IPS DF 19.7 (cell line): ENCODE results near the gene LDLR.
"Not testable (repeated sequence)": the region's sequence is repeated elsewhere in the genome, so short reads cannot be mapped to it uniquely, and the experiment has no call there.

Experiments used
- DNase-seq: peaks from one replicate; pipeline ENCODE4 v3.0.0-alpha.2; 2013; ENCODE audit warnings: low read depth, low spot score

Gene LDLR

DNA sequence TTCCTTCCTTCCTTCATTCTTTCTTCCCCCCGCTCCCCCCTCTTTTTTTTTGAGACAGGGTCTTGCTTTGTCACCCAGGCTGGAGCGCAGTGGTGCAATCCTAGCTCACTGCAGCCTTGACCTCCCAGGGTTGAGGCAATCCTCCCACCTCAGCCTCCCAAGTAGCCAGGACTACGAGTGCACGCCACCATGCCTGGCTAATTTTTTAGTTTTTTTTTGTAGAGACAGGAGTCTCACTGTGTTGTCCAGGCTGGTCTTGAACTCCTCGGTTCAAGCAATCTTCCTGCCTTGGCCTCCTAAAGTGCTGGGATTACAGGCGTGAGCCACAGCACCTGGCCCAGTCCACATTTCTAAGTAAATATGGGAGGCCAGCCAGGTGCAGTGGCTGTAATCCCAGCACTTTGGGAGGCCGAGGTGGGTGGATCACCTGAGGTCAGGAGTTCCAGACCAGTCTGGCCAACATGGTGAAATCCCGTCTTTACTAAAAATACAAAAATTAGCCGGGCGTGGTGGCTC is 50.8 kb downstream of the LDLR start:
- DNase-seq = not testable (repeated sequence)

GRCh38 chr19:11140896-11141295 is 51.6 kb downstream of the LDLR start:
- DNase-seq = no peak

GRCh38 chr19:11141937-11142527 is 52.8 kb downstream of the LDLR start:
- no peak for DNase-seq

- peak; percentile 40 for DNase-seq
These were observed 53.4 kb downstream of the LDLR start for GRCh38 chr19:11142528-11143171.

DNA sequence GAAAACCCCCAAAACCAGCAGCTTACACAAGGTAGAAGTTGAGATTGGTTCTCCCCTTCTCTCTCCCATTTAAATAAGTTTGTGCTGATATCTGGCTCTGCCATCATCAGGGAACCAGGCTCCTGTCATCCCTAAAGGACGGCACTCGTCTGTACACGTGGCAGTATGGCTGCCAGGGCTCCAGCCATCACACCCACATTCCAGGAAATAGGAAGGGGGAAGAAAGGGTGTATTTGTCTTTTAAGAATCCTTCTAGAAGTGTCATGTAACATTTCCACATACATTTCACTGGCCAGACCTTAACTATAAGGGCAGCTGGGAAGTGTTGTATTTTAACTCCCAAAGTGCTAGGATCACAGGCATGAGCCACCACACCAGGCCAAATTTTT is 56.3 kb downstream of the LDLR start:
- no peak for DNase-seq

GRCh38 chr19:11148001-11148400 is 58.7 kb downstream of the LDLR start:
- no peak for DNase-seq

DNA sequence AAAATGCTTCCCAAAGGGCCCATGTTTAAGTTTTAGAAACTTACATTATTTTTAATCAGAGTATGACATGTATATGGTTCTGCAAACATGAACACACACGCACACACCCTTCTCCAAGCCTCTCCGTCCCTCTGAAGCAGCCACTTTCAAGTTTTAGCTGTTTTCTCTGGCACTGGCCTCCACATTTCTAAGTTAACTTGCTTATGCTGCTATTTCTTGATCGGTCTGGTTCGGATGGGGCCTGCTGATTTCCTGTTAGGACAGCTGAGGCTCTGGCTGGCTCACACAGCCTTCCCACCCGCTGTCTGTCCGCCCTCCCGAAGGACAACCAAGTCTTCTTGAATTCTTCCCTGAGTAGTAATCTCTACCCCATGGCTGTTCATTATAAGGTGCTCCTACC is 61.9 kb downstream of the LDLR start:
- no peak for DNase-seq

DNA sequence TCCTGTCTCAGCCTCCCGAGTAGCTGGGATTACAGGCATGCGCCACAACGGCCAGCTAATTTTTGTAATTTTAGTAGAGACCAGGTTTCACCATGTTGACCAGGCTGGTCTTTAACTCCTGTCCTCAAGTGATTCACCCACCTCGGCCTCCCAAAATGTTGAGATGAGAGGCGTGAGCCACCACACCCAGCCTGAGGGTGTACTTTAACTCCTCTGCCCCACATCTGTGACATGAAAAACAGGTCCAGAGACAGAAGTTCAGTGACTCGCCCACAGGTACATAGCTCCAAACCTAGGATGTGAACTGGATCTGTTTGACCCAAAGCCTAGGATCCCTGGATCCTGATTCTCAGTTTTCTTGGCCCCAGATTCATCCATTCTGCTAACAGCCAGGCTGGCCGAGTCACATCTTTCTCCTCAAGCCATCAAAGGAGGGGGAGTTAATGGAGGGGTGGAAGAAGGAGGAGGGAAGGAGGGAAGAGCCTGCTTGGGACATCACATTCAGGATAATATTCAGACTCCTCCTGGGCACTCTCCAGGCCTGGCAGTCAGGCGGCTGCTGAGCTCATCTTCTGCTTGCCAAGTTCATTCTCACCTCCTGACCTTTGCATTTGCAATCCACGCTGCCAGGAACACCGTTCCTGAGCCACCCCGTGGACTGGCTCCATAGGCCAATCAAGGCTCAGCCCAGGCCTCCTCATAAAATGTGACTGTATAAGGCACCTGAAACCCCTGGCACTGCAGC is 63.2 kb downstream of the LDLR start:
- no peak for DNase-seq

DNA sequence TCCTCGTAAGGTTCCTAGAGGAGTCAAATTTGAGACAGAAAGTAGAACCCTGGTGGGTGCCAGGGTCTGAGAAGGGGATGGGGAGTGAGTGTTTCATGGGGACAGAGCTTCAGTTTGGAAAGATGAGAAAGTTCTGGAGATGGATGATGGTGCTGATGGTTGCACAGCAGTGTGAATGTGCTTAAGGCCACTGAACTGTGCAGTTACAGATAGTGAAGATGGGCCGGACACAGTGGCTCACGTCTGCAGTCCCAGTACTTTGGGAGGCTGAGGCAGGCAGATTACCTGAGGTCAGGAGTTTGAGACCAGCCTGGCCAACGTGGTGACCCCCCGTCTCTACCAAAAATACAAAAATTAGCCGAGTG is 65.4 kb downstream of the LDLR start:
- DNase-seq = no peak

DNA sequence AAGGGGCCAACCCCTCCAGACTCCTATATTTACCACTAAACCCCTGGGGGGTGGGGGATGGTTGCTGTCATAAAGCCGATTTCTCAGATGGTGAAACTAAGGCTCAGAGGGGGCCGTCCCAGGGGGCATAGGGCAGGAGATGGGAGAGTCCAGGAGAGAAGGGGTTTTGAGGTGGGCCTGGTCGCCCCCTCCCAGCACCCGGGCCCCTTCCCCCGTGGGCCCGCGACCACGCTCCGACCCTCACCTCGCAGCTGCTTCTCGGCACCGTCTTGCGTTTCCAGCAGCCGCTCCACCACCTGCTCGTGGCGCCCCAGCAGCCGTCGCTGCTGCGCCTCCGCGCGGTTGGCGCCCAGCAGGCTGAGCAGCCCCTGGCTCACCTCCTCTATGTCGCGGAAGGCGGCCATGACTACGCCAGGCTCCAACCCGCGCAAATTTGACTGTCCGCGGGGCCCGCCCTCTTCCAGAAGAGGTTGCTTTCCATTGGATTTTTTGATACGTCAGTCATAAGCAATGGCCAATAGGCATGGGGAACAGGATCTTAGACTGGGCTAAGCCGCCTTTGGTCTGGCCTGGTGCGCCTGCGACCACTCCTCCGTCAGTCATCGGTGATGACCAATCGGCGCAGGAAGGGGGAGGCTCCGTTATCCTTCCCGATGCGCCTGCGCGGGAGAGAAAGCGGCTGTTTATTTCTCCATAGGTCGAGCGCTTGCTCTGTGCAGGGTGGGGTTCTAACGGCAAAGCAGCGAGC is 66.3 kb downstream of the LDLR start, which contains the start of gene SPC24:
TSS of gene SPC24 (minus strand) at position 410 of the 748 bp plus-strand sequence. CDS start at position 404, 6 bp downstream.
- DNase-seq = peak; percentile 94

DNA sequence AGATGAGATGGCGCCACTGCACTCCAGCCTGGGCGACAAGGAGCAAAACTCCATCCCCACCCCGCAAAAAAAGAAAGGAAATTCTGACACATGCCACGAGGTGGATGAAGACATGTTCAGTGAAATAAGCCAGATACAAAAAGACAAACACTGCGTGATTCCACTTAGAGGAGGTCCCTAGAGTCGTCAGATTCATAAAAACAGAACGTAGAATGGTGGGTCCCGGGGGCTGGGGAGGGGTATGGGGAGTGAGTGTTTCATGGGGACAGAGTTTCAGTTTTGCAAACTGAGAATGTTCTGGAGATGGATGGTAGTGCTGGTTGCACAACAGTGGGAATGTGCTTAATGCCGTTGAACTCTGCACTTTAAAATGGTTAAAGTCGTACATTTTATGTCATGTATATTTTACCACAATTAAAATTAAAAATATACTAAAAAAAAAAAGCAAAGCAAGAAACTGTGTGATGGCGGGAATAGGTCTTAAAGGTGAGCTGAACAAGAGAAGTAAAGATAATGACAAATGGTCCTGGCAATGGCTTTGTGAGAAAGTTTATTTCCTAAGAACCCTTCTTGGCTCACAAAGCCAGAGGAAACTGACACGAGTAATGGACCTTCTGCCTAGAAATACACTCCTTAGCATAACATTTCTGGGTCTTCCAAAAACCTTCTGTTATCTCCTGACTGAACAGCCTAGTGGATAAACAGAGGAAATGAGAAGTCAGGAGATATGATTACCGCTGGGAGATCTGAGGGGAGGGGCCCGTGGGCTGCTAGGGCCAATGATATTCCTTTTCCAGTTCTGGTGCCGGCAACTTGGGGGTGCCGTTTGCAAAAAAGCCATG is 70.6 kb downstream of the LDLR start:
- no peak for DNase-seq

GRCh38 chr19:11160440-11160768 is 71.1 kb downstream of the LDLR start:
- DNase-seq = not testable (repeated sequence)

DNA sequence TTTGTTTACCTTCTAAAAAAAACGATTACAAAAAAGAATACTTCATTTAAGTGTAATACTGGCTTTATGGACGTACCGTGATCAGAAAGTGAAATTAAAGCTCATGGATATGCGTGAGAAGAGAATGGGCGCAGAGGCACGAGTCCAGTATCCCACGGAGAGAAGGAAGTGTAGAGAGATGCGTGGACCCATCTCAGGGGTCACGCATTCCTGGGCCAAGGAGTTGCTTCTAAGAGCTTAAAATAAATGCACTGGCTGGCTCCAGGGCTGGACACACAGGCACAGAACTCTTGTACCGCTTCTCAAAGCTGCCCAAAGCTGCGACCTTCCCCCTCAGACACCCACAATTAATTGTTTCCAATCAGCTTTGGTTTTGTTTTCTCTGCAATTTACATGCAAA is 75.0 kb downstream of the LDLR start:
- DNase-seq = no peak

- DNase-seq = no peak
These were observed 75.7 kb downstream of the LDLR start for GRCh38 chr19:11164879-11165406.

- no peak for DNase-seq
These were observed 76.3 kb downstream of the LDLR start for GRCh38 chr19:11165486-11166030.

DNA sequence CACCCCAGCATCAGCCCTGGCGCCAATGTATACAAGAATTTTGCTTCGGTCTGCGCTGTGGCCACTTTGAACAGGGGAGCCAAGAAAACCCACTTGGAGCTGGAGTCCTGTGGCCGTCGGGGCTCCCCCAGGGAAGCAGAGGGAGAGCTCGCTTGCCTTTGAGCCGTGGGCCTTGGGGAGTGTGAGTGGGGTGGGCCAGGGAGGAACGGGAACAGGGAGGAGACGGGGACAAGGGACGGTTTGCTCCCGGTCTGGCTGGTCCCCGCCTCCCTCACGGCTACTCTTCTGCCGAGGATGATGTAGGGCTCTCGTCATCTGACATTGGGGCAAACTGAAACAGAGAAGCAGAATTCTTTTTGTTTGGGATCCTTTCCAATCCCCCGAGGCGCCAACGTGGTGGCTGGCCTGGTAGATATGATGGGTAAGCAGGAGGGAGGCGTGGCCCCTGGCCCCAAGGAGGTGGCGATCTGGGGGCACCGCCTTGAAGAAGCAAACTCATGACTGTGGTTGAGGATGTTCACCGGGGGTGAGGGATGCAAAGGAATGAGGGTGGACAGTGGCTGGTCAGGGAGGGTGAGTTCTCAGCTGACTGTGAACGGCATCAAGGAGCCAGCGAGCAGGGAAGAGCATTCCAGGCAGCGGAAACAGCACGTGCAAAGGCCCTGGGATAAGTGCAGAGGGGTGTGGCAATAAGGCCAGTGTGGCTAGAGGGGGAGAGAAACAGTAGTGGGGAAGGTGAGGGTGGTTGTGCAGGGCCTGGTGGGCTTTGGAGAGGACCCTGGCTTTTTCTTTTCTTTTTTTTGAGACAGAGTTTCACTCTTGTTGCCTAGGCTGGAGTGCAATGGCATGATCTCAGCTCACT is 77.2 kb downstream of the LDLR start:
- DNase-seq = no peak

- no peak for DNase-seq
These were observed 79.3 kb downstream of the LDLR start for GRCh38 chr19:11168568-11168967.

DNA sequence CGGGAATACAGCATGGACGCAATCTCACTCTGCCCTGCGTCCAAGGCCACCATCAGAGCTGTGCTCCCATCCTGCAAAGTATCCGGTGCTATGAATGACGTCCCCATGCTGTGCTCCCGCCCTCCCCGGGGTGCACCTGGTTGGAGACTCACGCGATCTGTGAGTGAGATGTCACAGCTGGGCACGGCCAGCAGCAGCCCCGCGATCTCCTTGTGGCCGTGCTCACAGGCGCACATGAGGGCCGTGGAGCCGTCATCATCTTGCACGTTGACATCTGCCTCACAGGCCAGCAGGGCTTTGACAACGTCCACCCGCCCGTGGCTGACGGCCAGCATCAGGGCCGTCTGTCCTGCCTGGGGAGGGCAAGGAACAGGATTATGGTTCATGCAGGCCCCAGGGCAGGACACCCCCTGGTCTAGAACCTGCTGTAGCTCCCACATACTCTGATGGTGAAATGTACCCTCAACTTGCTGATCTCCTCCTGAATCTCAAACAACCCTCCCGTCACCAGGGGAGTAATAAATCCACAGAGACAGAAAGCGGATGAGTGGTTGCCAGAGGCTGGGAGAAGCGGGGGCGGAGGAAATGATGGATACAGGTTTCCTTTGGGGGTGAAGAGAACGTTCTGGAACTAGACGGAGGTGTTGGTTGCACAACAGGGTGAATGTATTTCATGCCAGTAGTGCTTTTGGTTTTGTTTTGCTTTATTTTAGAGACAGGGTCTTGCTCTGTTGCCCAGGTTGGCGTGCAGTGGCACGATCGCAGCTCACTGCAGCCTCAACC is 80.8 kb downstream of the LDLR start:
- no peak for DNase-seq

- no peak for DNase-seq
These were observed 81.9 kb downstream of the LDLR start for GRCh38 chr19:11171144-11171543.
